IPS DF 6.9 (cell line): ENCODE results near the gene WDR93.

Experiments
- DNase-seq: peaks from one replicate; pipeline ENCODE4 v3.0.0-alpha.2; 2013; ENCODE audit warnings: low read depth, low spot score
- H3K27ac ChIP-seq: one replicate; pipeline ENCODE4 v1.5.1; 2013; ENCODE audit warnings: low read length, control low read depth
- H3K27me3 ChIP-seq: 2 replicates; pipeline ENCODE4 v1.6.1; 2013; ENCODE audit warnings: mild to moderate bottlenecking, low read length; ENCODE audit not compliant: control insufficient read depth, insufficient read depth
- H3K36me3 ChIP-seq: 2 replicates; pipeline ENCODE4 v1.6.1; 2013; ENCODE audit warnings: low read length; ENCODE audit not compliant: control insufficient read depth, insufficient read depth
- H3K4me1 ChIP-seq: 2 replicates; pipeline ENCODE4 v1.6.1; 2013; ENCODE audit warnings: low read length; ENCODE audit not compliant: control insufficient read depth, insufficient read depth
- H3K4me3 ChIP-seq: 2 replicates; pipeline ENCODE4 v1.5.1; 2013; ENCODE audit warnings: mild to moderate bottlenecking, low read length
- H3K9me3 ChIP-seq: 2 replicates; pipeline ENCODE4 v1.6.1; 2013; ENCODE audit warnings: low read length, inconsistent platforms; ENCODE audit not compliant: control insufficient read depth, insufficient read depth
- WGBS: extraction: QIAGEN DNeasy Blood & Tissue Kit; methylation state at CpG from one replicate; pipeline ENCODE4 v1.1.7; 2013; ENCODE audit warnings: mixed read lengths, missing lambda C conversion rate; ENCODE audit not compliant: insufficient read length, insufficient coverage; 5-methylcytosine and 5-hydroxymethylcytosine counted together

WDR93 gene

DNA sequence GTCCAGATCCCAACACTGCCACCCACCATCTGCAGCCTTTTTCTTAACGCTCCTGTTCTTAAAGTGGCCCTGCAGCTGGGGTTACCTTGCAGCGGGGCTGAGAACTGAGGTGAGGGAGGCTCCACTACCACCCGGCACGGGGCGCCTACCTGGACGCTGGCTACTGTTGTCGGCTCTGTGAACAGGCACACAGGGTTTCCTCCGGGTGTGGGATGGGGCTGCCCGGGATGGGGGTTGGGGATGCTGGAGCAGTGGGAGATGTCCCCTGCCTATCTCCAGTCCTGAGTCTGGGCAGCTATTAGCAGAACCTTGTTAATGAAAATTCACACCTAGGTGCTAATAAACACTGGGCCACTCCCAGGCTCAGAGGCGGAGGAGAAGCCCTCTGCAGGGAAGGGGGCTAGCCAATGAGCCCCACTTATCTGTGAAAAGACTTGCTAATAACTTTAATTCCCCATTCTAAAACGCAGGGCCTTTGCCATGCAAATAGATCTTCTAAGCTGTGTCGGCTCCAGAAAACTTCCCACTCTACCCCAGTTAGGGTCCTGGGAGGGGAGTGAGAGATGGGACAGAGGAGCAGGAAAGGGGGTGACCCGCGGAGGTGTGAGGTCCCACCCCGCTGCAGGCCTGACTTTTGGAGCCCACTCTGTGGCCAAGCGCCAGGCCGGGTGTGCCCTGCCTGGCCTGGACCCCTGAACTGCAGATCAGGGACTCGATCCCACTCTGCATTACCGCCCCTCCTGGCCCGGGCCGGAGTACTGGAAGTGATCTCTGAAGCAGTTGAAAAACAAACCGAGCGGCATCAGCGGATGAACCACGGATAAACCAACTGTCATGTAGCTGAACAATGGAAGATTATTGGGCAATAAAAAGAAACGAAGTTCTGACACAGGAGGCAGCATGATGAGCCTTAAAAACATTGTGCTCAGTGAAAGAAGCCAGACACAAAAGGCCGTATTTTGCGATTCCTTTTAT, 57.4 kb downstream of the WDR93 start:
- H3K4me1 ChIP-seq: peaks cover 10% of the 10 kb centered on the region
- H3K9me3 ChIP-seq: no peaks in the 10 kb centered on the region
- peak overlapping the region; percentile 19; the same call in 1 of the 2 replicates for H3K4me3 ChIP-seq
- no CpG with 5 or more reads among the region's 28 CpGs for WGBS
- peaks cover 50% of the 10 kb centered on the region for H3K27me3 ChIP-seq
- H3K27ac ChIP-seq: no peak overlapping the region
- no peaks in the 10 kb centered on the region for H3K36me3 ChIP-seq
- DNase-seq: no peak

DNA sequence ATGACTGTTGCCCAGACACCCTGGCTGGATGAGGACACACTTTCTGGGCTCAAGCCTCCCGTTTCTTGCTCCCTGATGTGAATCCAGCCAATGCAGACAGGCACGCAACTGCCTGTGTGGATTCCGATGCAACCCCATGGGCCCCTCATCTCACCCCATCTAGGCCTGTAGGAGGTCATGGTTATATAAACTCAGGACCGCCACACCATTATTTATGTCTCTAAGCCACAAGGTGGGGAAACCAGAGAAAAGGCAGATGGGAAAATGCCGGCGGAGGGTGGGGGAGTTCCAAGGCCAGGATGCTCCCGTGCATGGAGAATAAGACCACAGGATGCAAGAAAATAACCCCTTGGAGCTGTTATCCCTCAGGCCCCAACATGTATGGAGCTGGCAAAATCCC, 58.4 kb downstream of the WDR93 start:
- no CpG with 5 or more reads among the region's 7 CpGs for WGBS
- no peak for DNase-seq
- Histone ChIP-seq H3K27me3 (peaks cover 50% of the 10 kb centered on the region), H3K36me3 (no peaks in the 10 kb centered on the region), H3K9me3 (no peaks in the 10 kb centered on the region), H3K4me3 (no peak overlapping the region), H3K4me1 (peaks cover 10% of the 10 kb centered on the region), H3K27ac (no peak overlapping the region)

DNA sequence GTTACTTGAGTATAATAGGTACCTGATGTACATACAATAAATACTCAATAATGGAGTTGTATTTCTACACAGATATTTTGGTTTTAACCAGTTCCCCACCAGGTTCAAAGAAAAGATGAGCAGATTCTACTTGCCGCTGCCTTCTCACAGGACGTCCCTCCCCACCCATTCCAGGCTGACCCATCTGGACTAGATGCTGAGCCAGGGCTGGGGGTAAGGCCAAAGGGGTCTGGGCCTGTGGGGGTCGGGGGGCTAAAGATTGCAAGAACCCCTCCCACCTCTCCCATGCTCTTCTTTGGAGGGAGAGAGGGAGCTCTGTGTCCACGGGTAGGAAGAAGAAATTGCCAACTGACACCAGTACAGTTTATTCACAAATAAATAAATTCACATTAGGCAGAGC, 58.9 kb downstream of the WDR93 start:
- DNase-seq: no peak
- no peaks in the 10 kb centered on the region for H3K36me3 ChIP-seq
- H3K27ac ChIP-seq: no peak overlapping the region
- H3K27me3 ChIP-seq: peaks cover 50% of the 10 kb centered on the region
- H3K4me1 ChIP-seq: peaks cover 11% of the 10 kb centered on the region
- no peak overlapping the region for H3K4me3 ChIP-seq
- WGBS: no CpG with 5 or more reads among the region's 4 CpGs
- no peaks in the 10 kb centered on the region for H3K9me3 ChIP-seq

DNA sequence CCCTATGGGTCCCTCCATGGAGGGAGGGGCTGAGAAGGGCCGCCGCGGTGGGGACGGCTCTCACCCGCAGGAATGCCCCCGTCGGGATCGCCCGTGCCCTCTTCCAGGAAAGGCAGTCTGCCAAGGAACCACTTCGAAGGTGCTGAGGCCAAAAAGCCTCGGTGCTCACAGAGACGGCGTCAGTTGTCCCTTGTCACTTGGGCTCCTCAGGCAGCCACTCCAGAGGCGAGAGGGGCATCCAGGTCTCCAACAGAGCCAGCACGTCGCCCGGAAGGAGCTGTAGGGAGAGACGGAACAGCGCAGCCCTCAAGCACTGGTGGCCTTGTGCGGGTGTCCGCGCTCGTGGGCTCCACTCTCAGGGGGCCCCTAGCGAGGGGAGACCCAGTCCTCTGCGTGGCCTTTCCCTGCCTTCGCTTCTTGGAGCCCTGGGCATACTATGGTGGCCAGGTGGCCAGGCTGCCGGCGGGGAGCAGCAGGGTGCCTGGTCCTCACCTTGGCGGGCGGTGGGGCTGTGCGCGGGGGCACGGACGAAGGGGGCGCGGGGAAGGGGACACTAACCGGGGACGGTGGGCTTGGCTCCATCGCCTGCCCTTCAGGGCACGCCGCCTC, 59.4 kb downstream of the WDR93 start:
- DNase-seq: no peak
- Histone ChIP-seq H3K36me3 (no peaks in the 10 kb centered on the region), H3K27ac (no peak overlapping the region), H3K9me3 (no peaks in the 10 kb centered on the region), H3K4me3 (peak overlapping the region; percentile 37; the same call in 1 of the 2 replicates), H3K27me3 (peaks cover 50% of the 10 kb centered on the region), H3K4me1 (peaks cover 11% of the 10 kb centered on the region)
- no CpG with 5 or more reads among the region's 41 CpGs for WGBS

- DNase-seq: peak; percentile 89
- H3K9me3 ChIP-seq: no peaks in the 10 kb centered on the region
- no peaks in the 10 kb centered on the region for H3K36me3 ChIP-seq
- H3K4me3 ChIP-seq: peak within 1 kb of the TSS; percentile 47; the same call in 1 of the 2 replicates
- H3K4me1 ChIP-seq: peaks cover 11% of the 10 kb centered on the region
- H3K27me3 ChIP-seq: peaks cover 50% of the 10 kb centered on the region
- no CpG with 5 or more reads among the region's 114 CpGs for WGBS
- H3K27ac ChIP-seq: no peak within 1 kb of the TSS
These were observed 60.2 kb downstream of the WDR93 start, which contains the start of gene MESP1 for GRCh38 chr15:89750560-89751542. Gene MESP1, minus strand, starts transcription at chr15:89751249. Its CDS starts 18 bp downstream, at chr15:89751231.

DNA sequence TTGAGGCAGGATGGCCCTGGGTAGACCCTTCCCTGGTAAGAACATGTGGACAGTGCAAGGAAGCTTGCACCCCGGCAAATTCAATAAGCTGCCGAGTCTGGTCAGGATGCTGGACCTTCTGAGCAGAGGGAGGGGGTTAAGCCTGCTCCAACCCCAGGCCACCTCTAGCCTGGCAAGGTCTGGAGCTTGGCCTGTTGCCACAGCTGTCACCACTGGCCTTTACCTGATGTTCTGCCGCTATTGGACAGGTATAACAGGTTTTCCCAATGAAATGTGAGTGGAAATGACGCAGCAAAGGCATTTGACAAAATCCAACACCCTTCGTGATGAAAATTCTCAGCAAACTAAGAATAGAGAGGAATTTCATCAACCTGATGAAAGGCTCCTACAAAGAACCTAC, 61.1 kb downstream of the WDR93 start:
- no CpG with 5 or more reads among the region's 5 CpGs for WGBS
- Histone ChIP-seq H3K9me3 (no peaks in the 10 kb centered on the region), H3K27ac (no peak overlapping the region), H3K36me3 (no peaks in the 10 kb centered on the region), H3K4me3 (no peak overlapping the region), H3K27me3 (peaks cover 42% of the 10 kb centered on the region), H3K4me1 (peaks cover 10% of the 10 kb centered on the region)
- DNase-seq: no peak

DNA sequence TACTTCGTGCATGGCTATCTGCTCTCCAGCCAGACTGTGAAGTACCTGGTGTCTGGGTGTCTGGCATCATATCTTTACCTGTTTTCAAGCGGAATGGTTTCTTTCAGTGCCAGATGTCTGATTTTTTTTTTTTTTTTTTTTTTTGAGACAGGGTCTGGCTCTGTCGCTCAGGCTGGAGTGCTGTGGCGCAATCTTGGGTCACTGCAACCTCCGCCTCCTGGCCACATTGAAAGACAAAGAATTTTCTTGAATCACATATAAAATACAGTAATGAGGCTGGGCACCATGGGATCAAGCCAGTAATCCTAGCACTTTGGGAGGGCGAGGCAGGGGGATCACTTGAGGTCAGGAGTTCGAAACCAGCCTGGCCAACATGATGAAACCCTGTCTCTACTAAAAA, 63.2 kb downstream of the WDR93 start:
- WGBS: no CpG with 5 or more reads among the region's 7 CpGs
- H3K4me1 ChIP-seq: peaks cover 5% of the 10 kb centered on the region; the same call in 1 of the 2 replicates
- H3K9me3 ChIP-seq: no peaks in the 10 kb centered on the region
- DNase-seq: no peak
- peaks cover 21% of the 10 kb centered on the region for H3K27me3 ChIP-seq
- no peak overlapping the region for H3K27ac ChIP-seq
- no peaks in the 10 kb centered on the region for H3K36me3 ChIP-seq
- H3K4me3 ChIP-seq: no peak overlapping the region

GRCh38 chr15:89754361-89755154, 63.9 kb downstream of the WDR93 start:
- no peaks in the 10 kb centered on the region for H3K36me3 ChIP-seq

GRCh38 chr15:89755701-89756100, 65.1 kb downstream of the WDR93 start:
- no peak for DNase-seq
- no peaks in the 10 kb centered on the region for H3K9me3 ChIP-seq
- H3K4me3 ChIP-seq: no peak overlapping the region
- no CpG with 5 or more reads among the region's 4 CpGs for WGBS
- peaks cover 5% of the 10 kb centered on the region for H3K4me1 ChIP-seq
- no peaks in the 10 kb centered on the region for H3K36me3 ChIP-seq
- H3K27ac ChIP-seq: no peak overlapping the region
- peaks cover 7% of the 10 kb centered on the region; the same call in 1 of the 2 replicates for H3K27me3 ChIP-seq

More at GRCh38 chr15:89754361-89755154, 63.9 kb downstream of the WDR93 start:
- no peak overlapping the region for H3K4me3 ChIP-seq
- H3K4me1 ChIP-seq: peaks cover 5% of the 10 kb centered on the region; the same call in 1 of the 2 replicates
- no peak overlapping the region for H3K27ac ChIP-seq
- no peak for DNase-seq
- no peaks in the 10 kb centered on the region for H3K9me3 ChIP-seq
- WGBS: no CpG with 5 or more reads among the region's 8 CpGs
- H3K27me3 ChIP-seq: peaks cover 14% of the 10 kb centered on the region
